Hematopoietic multipotent progenitor cell (in vitro differentiated cells): ENCODE measurements around the gene DPF3. TPM values are rescaled to one million over a fixed set of nuclear protein-coding genes. Genes with fewer than 3 reads are reported as not detected.

Experiments
- DNase-seq, 3 donors: peaks; one replicate each; pipeline ENCODE4 v3.0.0-alpha.2; 2011 to 2015; ENCODE audit warnings: low read depth in 2 of 3, low spot score in 2 of 3
- total RNA-seq: library from RNA; depleted of rRNA; stranded (reverse); fragments of >200 nt; gene quantifications from one replicate; pipeline ENCODE4 v1.2.3, GENCODE V29; 2012

The DPF3 gene
- total RNA-seq, 1 donor, result under 0.01 TPM

GRCh38 chr14:72801836-72802587 lies 91.9 kb downstream of the DPF3 start:
- DNase-seq, result no peak

- no peak for DNase-seq
Measured at GRCh38 chr14:72801381-72801812, 92.5 kb downstream of the DPF3 start.

- no peak for DNase-seq
Measured at GRCh38 chr14:72800848-72801370, 93.0 kb downstream of the DPF3 start.

GRCh38 chr14:72800296-72800695 lies 93.6 kb downstream of the DPF3 start:
- no peak for DNase-seq

- DNase-seq, result no peak
Measured at GRCh38 chr14:72796935-72797334, 97.0 kb downstream of the DPF3 start.

GRCh38 chr14:72793156-72793939 lies 100.6 kb downstream of the DPF3 start:
- DNase-seq, result no peak

- DNase-seq, result no peak
Measured at GRCh38 chr14:72792051-72792788, 101.7 kb downstream of the DPF3 start.

GRCh38 chr14:72790887-72791566 lies 102.9 kb downstream of the DPF3 start:
- DNase-seq, result no peak

GRCh38 chr14:72788972-72789728 lies 104.8 kb downstream of the DPF3 start:
- no peak for DNase-seq

GRCh38 chr14:72788255-72788654 lies 105.6 kb downstream of the DPF3 start:
- DNase-seq, result no peak

- DNase-seq, result no peak
Measured at GRCh38 chr14:72787841-72788240, 106.1 kb downstream of the DPF3 start.

GRCh38 chr14:72786378-72787350 lies 107.2 kb downstream of the DPF3 start:
- DNase-seq, result no peak

GRCh38 chr14:72783741-72784140 lies 110.2 kb downstream of the DPF3 start:
- DNase-seq, result no peak

- DNase-seq, result no peak
Measured at GRCh38 chr14:72782817-72783216, 111.1 kb downstream of the DPF3 start.

GRCh38 chr14:72781561-72782508 lies 112.1 kb downstream of the DPF3 start:
- DNase-seq, result no peak

GRCh38 chr14:72780751-72781150 lies 113.2 kb downstream of the DPF3 start:
- no peak for DNase-seq

GRCh38 chr14:72779679-72780078 lies 114.2 kb downstream of the DPF3 start:
- no peak for DNase-seq
